ENCODE results near the gene PTPRG. TPM values are rescaled to one million over a fixed set of nuclear protein-coding genes. Genes with fewer than 3 reads are reported as not detected.

The PTPRG gene
- total RNA-seq, 2 experiments from 2014 or later: 0.13 to 0.15 TPM

DNA sequence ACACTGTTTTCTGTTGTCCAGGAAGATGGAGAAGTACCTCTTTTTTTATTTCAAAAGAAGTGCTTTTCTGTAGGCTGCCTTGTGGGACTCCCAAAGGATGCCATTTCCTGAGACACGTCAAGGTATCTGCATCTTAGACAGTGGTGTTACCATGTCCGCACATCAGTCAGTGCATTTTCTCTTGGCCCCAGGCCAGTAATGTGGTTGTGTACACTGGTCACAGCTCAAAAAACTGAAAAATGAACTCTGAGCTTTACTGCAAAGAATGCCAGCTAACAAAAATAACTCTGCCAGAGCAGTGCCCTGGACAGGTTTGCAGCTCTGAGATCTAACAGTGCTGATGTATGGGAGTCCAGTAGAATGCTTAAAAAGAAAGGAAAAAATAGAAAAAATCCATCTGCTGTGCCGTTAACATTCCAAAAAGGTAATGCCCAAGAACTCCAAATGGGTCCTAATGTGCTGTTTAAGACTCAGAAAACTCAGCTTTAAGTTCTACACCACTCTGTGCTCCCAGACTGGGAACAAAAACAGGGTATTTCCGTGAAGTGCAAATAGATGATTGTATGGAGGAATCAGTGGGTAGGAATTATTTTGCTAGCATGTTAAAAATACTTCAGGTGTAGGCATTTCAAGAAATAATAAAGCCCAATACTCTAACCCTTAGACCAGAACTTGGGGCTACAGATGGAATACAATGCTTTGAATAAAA, 496.1 kb downstream of the PTPRG start:
- no peaks in the 10 kb centered on the region for H3K27me3 Mint-ChIP-seq
- ChIA-PET CTCF (no interaction called here), POLR2A (no interaction called here)
- H3K27ac Mint-ChIP-seq: no peak overlapping the region
- no peak overlapping the region for H3K4me3 Mint-ChIP-seq
- peaks cover 4% of the 10 kb centered on the region for H3K9me3 Mint-ChIP-seq
- no peaks in the 10 kb centered on the region for H3K4me1 Mint-ChIP-seq
- no peaks in the 10 kb centered on the region for H3K36me3 Mint-ChIP-seq (ENCODE audit: low read depth)
- no peak for DNase-seq

DNA sequence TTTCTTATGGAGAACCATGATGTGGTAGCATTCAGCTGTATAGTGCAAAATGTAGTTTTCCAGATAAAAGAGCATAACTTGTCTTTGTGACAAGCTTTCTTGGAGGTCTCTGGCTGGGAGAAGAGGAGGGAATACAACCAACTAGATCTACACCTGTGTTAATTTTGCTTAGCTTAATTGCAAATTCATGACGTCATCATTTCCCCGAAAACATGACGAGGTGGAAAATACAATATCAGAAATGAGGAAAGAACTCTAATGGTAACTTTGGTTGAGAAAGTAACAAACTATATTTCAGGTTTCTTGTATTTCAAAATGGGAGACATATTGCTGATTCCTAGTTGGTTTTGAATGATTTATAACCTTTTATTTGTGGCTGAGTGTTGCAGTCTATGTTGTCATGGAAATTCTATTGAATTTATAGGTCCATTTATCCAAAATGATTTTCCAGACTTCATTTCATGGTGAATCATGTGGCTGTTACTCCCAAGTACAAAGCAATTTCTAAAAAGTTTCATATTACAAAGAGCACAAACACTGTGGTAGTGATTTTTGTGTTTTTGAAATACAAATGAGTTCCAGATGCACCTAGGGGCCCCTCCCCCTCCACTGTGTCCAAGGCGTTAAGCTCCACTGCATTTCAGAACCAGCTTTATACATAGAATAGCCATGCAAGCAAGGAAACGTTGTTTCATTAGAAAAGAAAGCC, 504.8 kb downstream of the PTPRG start:
- no peak overlapping the region for H3K27ac Mint-ChIP-seq
- no peak for DNase-seq
- CTCF ChIA-PET: no interaction called here
- no peaks in the 10 kb centered on the region for H3K27me3 Mint-ChIP-seq
- POLR2A ChIA-PET: no interaction called here
- H3K9me3 Mint-ChIP-seq: peaks cover 5% of the 10 kb centered on the region
- H3K4me1 Mint-ChIP-seq: no peaks in the 10 kb centered on the region
- H3K36me3 Mint-ChIP-seq (ENCODE audit: low read depth): no peaks in the 10 kb centered on the region
- no peak overlapping the region for H3K4me3 Mint-ChIP-seq

DNA sequence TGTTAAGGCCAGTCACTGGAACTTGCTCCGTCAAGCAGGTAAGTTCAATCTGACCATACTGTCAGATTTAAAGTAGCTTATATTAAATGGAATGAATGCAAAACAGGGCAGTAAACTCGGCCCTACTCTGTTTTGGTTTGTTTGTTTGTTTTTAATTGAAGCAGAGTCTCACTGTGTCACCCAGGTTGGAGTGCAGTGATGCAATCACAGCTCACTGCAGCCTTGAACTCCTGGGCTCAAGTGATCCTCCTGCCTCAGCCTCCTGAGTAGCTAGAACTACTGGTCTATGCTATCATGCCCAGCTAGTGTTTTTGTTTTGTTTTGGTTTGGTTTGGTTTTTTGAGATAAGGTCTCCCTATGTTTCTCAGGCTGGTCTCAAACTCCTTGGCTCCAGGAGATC, 507.0 kb downstream of the PTPRG start:
- CTCF ChIA-PET: no interaction called here
- no peaks in the 10 kb centered on the region for H3K4me1 Mint-ChIP-seq

DNA sequence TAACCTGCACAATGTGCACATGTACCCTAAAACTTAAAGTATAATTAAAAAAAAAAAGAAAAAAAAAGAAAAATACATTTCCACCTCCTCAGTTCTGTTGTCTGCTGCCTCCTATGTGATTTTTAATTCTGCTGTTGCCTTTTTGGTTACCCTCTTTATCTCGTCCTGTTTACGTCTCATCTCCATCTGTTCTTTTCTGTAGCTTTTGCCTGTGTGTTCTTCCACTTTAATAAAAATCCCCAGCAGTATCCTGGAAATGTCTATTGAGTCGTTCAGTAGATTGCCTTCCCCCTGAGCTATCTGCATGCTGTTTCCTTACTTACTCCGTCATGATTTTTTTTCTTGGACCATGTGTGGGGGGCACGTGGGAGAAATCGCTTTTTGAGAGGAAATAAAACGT, 509.5 kb downstream of the PTPRG start:
- no peak overlapping the region for H3K27ac Mint-ChIP-seq
- H3K27me3 Mint-ChIP-seq: no peaks in the 10 kb centered on the region
- peaks cover 2% of the 10 kb centered on the region for H3K9me3 Mint-ChIP-seq
- ChIA-PET CTCF (no interaction called here), POLR2A (no interaction called here)
- DNase-seq: no peak
- H3K4me1 Mint-ChIP-seq: no peaks in the 10 kb centered on the region
- no peak overlapping the region for H3K4me3 Mint-ChIP-seq
- H3K36me3 Mint-ChIP-seq (ENCODE audit: low read depth): no peaks in the 10 kb centered on the region

More for the DNA sequence above, 507.0 kb downstream of the PTPRG start:
- Mint-ChIP-seq H3K27ac (no peak overlapping the region), H3K36me3 (ENCODE audit: low read depth) (no peaks in the 10 kb centered on the region), H3K9me3 (peaks cover 5% of the 10 kb centered on the region), H3K27me3 (no peaks in the 10 kb centered on the region), H3K4me3 (no peak overlapping the region)
- DNase-seq: no peak
- POLR2A ChIA-PET: no interaction called here

DNA sequence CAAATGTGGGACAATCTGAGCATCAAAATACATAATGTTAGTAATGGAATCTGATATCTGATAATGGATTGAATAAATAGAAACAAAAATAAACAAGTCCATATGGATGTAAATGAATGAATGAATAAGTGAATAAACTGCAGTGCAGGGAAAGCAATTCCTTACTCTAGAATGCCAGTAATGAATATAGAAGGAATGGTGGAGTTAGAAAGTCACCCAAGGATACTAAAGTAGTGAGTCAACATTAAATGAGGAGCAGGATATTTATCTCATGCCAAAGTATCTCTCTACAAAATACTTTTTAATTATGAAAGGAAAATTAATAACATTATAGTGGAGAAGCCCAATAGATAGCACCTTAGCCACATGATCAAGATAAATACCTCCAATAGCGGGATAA, 511.7 kb downstream of the PTPRG start:
- CTCF ChIA-PET: no interaction called here
- H3K27me3 Mint-ChIP-seq: no peaks in the 10 kb centered on the region
- no peak overlapping the region for H3K4me3 Mint-ChIP-seq
- H3K27ac Mint-ChIP-seq: no peak overlapping the region
- no peak for DNase-seq
- H3K36me3 Mint-ChIP-seq (ENCODE audit: low read depth): no peaks in the 10 kb centered on the region
- H3K4me1 Mint-ChIP-seq: no peaks in the 10 kb centered on the region
- POLR2A ChIA-PET: no interaction called here
- peaks cover 2% of the 10 kb centered on the region for H3K9me3 Mint-ChIP-seq

DNA sequence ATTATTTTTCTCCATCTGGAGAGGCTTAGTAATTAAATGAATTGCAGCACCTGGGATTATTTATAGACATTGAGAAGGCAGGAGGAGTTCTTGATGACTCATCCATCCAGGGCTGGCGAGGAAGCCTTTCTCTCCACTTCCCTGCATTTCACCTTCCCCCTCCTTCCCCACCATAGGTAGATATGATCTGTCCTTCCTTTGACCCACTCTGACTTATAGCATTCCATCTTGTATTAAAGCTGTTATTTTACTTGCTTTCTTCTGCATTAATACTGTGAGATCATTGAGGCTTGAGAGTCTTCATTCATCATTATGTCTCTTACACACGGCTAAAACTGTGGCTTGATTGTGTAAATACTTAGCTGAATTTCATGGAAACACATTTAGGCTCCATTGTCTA, 523.2 kb downstream of the PTPRG start:
- H3K9me3 Mint-ChIP-seq: no peaks in the 10 kb centered on the region
- no peaks in the 10 kb centered on the region for H3K36me3 Mint-ChIP-seq (ENCODE audit: low read depth)
- H3K27me3 Mint-ChIP-seq: no peaks in the 10 kb centered on the region
- no peaks in the 10 kb centered on the region for H3K4me1 Mint-ChIP-seq
- no peak for DNase-seq
- ChIA-PET CTCF (no interaction called here), POLR2A (no interaction called here)
- H3K4me3 Mint-ChIP-seq: no peak overlapping the region
- no peak overlapping the region for H3K27ac Mint-ChIP-seq

DNA sequence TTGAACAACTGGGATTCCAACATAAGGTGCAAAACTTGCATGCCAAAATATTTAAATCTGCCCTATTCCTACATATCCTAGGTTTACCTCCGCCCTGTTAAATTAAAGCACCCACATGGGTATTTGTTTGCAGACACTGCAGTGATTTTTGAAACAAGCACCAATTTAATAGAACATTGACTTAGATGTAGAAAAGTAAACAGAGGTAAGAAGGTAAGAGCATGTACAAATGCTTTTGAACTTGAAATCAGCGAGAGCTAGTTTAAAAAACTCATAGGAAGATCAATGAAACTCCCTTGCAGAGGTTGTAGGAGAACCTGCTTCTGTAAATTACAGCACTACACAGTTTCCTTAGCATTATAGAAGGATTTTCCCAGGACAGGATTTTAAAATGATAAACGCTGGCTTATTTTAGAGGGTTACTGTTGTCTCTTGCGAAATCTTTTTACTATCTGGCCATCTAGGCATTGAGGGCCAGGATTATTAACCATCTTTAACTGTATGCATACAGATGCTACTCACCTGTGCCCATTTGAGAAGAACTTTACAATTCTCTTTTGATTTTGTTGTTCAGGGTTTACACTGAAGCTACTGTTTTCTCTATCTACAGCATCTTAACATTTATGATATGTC, 527.2 kb downstream of the PTPRG start:
- Mint-ChIP-seq H3K27me3 (no peaks in the 10 kb centered on the region), H3K27ac (no peak overlapping the region), H3K9me3 (no peaks in the 10 kb centered on the region), H3K4me1 (no peaks in the 10 kb centered on the region), H3K36me3 (ENCODE audit: low read depth) (no peaks in the 10 kb centered on the region), H3K4me3 (no peak overlapping the region)
- ChIA-PET POLR2A (interaction anchor here (0.6 kb wide), 1 partner anchor 17 kb away, joined by 3 read pairs; no protein-coding TSS in a partner anchor), CTCF (no interaction called here)
- no peak for DNase-seq

DNA sequence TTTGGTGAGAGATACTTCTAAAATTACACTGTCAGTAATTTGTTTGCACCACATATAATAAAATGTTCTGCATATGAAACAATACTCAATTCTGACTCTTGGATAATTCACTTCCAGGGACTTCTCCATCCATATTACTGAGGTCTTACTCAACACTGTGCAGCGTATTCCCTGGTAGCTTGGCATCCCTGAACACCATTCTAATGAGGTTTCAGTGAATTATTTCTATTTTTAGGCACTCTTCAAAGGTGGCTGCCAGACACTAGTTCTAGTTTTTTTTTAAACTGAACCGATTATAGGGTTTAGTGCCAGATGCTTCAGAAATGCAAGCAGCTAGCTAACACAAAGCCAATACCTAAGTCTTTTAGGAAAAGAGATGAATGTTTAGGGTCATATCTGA, 528.7 kb downstream of the PTPRG start:
- Mint-ChIP-seq H3K4me1 (no peaks in the 10 kb centered on the region), H3K27me3 (no peaks in the 10 kb centered on the region), H3K4me3 (no peak overlapping the region), H3K36me3 (ENCODE audit: low read depth) (no peaks in the 10 kb centered on the region), H3K9me3 (no peaks in the 10 kb centered on the region), H3K27ac (no peak overlapping the region)
- ChIA-PET CTCF (no interaction called here), POLR2A (no interaction called here)
- no peak for DNase-seq

DNA sequence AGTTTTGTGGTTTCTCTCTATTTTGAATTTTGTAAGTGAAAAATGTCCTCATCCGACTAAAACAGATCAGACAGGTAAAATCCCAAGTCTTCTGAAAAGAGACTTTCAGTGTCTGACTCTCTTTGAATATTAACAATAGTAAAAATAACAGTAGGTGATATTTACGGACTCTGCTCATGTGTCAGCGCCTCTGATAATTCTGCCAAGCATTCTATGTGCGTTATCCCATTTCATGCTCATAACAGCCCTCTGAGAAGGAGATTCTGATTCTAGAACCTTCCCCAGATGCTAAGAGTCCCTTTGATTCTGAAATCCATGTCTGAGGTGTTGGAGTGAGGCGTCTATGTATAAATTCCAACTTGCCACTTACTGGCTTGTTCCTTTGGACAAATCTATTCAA, 529.1 kb downstream of the PTPRG start:
- H3K36me3 Mint-ChIP-seq (ENCODE audit: low read depth): no peaks in the 10 kb centered on the region
- POLR2A ChIA-PET: no interaction called here
- no peak for DNase-seq
- H3K27ac Mint-ChIP-seq: no peak overlapping the region
- H3K9me3 Mint-ChIP-seq: no peaks in the 10 kb centered on the region
- H3K27me3 Mint-ChIP-seq: no peaks in the 10 kb centered on the region
- CTCF ChIA-PET: no interaction called here
- no peak overlapping the region for H3K4me3 Mint-ChIP-seq
- H3K4me1 Mint-ChIP-seq: no peaks in the 10 kb centered on the region

DNA sequence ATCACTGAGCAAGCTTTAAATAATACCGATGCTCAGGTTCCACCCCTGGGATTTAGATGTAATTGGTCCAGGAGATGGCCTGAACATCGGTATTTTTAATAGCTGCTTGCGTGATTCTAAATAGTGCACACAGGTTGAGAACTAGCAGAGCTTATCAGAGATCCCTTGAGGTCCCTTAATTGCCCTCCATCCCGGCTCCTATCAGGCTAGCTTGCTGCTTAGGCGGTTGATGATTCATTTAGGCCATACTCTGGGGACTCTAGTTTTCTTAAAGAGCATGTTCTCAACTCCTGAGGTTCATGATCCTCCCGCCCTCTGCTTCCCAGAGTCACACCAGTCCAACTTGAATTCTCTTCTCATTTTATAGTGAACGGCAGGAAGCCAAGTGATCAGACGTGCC, 531.7 kb downstream of the PTPRG start:
- DNase-seq: no peak
- H3K27ac Mint-ChIP-seq: no peak overlapping the region
- no peaks in the 10 kb centered on the region for H3K4me1 Mint-ChIP-seq
- ChIA-PET CTCF (interaction anchor here (0.5 kb wide), 1 partner anchor 15 kb away, joined by 4 read pairs; no protein-coding TSS in a partner anchor), POLR2A (no interaction called here)
- no peaks in the 10 kb centered on the region for H3K36me3 Mint-ChIP-seq (ENCODE audit: low read depth)
- H3K4me3 Mint-ChIP-seq: no peak overlapping the region
- no peaks in the 10 kb centered on the region for H3K9me3 Mint-ChIP-seq
- H3K27me3 Mint-ChIP-seq: no peaks in the 10 kb centered on the region

DNA sequence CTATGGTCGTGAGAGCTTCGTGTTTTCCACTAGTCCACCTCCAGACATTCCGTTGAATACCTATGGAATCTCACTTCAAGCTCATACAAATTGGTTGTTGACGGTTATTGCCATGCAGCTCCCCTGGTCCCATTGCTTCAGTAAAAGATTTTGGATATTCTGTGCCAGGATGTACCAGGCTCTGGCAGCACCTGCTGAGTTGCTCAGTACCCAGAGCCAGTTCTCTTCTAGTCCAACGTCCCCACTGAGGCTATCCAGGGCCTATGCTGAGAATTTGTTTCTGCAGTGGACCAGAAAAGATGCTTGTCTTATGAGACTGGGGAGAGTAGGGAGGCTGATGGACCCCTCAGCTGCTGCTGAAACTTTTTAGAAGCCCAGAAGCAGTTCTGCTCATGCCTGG, 533.1 kb downstream of the PTPRG start:
- Mint-ChIP-seq H3K4me3 (no peak overlapping the region), H3K9me3 (no peaks in the 10 kb centered on the region), H3K4me1 (no peaks in the 10 kb centered on the region), H3K27ac (no peak overlapping the region), H3K27me3 (no peaks in the 10 kb centered on the region), H3K36me3 (ENCODE audit: low read depth) (no peaks in the 10 kb centered on the region)
- POLR2A ChIA-PET: no interaction called here
- no peak for DNase-seq
- CTCF ChIA-PET: no interaction called here

DNA sequence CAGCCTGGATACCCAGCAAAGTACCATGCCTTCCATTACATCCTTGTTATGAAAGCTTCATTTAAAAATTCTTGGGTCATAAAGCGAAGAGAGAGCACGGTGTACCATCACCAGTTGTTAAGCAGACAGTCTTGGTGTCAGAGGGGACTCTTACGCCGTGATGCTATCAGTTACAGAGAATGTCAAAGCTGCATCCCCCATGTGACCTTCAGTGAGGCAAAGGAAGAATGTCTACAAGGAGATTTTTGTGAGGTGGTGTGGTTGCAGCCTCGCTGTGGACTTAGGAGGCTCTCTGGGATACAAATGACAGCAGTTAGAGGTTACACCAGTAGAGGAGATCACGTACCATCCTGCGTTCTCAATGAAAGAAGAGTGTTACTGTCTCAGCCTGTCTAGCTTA, 533.7 kb downstream of the PTPRG start:
- Mint-ChIP-seq H3K27ac (no peak overlapping the region), H3K4me1 (no peaks in the 10 kb centered on the region), H3K36me3 (ENCODE audit: low read depth) (no peaks in the 10 kb centered on the region), H3K27me3 (no peaks in the 10 kb centered on the region), H3K9me3 (no peaks in the 10 kb centered on the region), H3K4me3 (no peak overlapping the region)
- ChIA-PET POLR2A (no interaction called here), CTCF (no interaction called here)
- DNase-seq: no peak

DNA sequence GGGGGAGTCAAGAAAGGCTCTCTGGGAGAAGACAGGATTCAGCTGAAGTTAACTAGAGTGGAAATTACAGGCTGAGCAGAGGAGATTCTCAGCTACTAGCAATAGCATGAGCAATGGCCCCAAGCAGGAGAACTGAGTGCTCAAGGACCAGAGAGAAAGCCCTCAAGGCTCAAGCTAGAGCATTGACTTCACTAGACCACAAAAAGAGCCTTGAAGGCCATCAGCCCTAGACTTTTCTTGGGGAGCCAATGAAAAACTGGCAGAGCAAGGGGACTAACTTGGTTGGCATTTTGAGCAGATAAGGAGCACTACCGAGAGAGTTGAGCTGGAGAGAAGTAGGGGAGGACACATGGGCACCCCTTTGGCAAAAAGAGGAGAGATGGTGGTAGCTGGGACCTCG, 534.4 kb downstream of the PTPRG start:
- no peak for DNase-seq
- Mint-ChIP-seq H3K27me3 (no peaks in the 10 kb centered on the region), H3K36me3 (ENCODE audit: low read depth) (no peaks in the 10 kb centered on the region), H3K4me1 (no peaks in the 10 kb centered on the region), H3K9me3 (no peaks in the 10 kb centered on the region), H3K4me3 (no peak overlapping the region), H3K27ac (no peak overlapping the region)
- POLR2A ChIA-PET: no interaction called here
- CTCF ChIA-PET: no interaction called here

DNA sequence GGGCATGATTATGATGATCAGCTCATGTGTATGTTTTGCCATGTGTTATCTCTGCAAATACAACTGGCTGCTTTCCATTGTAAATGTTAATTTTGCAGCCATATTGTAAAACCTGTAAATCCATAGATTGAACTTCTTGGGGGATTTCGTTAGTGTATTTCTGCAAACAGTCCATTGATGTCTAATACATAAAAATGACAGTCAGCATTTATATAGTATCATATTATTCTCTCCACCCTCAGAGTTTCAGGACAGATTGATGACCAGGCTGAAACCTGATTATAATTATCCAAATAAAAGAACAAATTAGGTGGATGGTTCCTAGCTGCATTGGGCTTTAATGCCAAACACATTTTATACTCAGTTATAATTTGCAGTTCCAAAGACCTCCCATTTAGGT, 535.1 kb downstream of the PTPRG start:
- Mint-ChIP-seq H3K27ac (no peak overlapping the region), H3K27me3 (no peaks in the 10 kb centered on the region), H3K4me3 (no peak overlapping the region), H3K9me3 (no peaks in the 10 kb centered on the region), H3K36me3 (ENCODE audit: low read depth) (no peaks in the 10 kb centered on the region), H3K4me1 (no peaks in the 10 kb centered on the region)
- ChIA-PET CTCF (no interaction called here), POLR2A (no interaction called here)
- DNase-seq: no peak

Data from activated CD4-positive, alpha-beta memory T cell treated with anti-CD3 and anti-CD28 coated beads, Interleukin-2, amount 10 ng/mL, durations not matched to agents 7 days and 5 days (primary cell).